Activated CD8-positive, alpha-beta memory T cell treated with anti-CD3 and anti-CD28 coated beads, Interleukin-2, amount 50 U/mL, for 48 hours (primary cell): ENCODE data around the gene CIAO3.
"Not testable (repeated sequence)": the region's sequence is repeated elsewhere in the genome, so short reads cannot be mapped to it uniquely, and the experiment has no call there.

Experiments used
- DNase-seq: peaks from one replicate; pipeline ENCODE4 v3.0.0-alpha.2; 2020

CIAO3 gene

GRCh38 chr16:708019-708418 is 32.8 kb downstream of the CIAO3 start:
- no peak for DNase-seq

- no peak for DNase-seq
Measured at GRCh38 chr16:707062-707538, 33.7 kb downstream of the CIAO3 start.

DNA sequence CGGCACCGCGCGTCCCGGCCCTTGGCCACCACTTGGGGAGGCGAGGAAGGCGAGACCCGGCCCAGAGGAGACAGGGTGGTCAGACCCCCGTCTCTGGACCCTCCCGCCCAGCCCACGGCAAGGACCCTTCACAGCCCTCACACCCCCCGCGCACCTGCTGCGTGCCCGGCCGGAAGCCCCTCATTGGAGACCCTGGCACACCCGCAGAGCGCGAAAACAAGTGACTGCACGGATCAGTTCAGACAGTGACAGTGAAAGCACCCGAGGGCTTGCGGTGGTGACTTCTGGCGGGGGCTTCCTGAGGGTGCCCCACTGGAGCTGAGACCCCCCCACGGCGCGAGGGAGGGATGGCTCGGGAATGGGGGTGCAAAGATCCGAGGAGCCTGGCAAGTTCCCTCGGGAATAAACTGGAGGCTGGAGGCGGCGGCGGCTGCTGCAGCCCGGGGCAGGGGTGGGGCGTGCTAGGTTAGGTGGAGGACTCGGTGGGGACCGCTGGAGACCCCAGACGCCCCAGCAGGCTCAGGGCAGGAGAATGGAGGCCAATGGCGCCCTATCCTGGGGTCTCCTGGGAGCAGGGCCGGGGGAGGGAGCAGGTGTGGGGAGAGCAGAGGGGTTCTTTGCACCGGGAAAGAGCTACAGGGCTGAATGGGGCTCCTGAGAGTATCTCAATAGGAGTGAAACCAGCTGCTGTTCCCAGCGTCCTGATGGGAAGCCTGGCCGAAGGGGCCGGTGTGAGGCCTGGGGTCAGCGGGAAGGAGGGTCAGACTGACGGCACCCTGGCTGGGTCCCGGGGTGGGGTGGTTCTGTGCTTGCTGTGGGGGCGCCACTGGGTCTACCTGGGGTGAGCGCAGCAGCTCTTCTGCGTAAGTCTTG is 34.4 kb downstream of the CIAO3 start:
- no peak for DNase-seq

GRCh38 chr16:705431-706188 is 35.2 kb downstream of the CIAO3 start, which contains the start of gene FBXL16:
TSS of gene FBXL16 (minus strand) at chr16:705801. CDS start at chr16:697405, 8,396 bp downstream.
- DNase-seq: no peak

DNA sequence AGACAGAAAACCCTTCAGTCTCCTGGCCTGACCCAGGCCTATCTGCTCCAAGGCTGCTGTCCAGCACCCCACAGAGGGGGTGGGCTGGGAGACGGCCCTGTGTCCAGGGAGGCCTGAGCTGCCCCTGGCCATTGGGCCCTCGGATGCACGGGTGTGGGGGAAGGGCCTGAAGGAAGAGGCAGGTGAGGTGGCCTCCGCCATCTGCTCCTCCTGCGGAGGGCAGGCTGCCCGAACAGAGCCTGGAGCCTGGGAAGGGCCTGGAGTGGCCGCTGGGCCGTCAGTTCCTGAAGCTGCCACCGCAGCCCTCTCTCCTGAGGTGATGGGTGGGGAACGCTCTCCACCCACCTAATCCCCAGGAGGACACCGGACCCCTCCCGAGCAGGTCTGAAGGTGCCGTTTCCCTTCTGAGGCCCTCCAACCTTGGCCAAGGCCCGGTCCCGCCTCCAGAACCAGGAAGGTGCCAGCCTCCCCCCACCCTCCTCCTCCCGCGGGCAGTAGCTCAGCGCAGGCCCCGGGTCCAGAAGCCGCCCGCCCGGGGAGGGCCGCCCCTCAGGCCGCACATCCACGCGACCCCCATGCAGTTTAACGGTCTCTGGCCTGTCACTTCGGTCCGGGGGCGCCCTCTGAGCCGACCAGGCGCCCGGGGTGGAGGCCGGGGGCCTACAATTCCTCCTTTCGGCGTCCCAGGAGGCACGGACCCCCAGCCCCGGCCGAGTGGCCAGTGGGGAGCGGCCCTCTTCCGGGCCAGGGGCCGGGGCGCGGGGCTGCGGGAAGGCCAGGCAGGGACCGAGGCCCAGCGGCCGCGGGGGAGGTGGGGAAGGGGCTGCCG is 36.0 kb downstream of the CIAO3 start:
- DNase-seq: no peak

- no peak for DNase-seq
Measured at GRCh38 chr16:704047-704446, 36.8 kb downstream of the CIAO3 start.

GRCh38 chr16:703406-703805 is 37.4 kb downstream of the CIAO3 start:
- DNase-seq: no peak

- no peak for DNase-seq
Measured at GRCh38 chr16:702341-702740, 38.5 kb downstream of the CIAO3 start.

DNA sequence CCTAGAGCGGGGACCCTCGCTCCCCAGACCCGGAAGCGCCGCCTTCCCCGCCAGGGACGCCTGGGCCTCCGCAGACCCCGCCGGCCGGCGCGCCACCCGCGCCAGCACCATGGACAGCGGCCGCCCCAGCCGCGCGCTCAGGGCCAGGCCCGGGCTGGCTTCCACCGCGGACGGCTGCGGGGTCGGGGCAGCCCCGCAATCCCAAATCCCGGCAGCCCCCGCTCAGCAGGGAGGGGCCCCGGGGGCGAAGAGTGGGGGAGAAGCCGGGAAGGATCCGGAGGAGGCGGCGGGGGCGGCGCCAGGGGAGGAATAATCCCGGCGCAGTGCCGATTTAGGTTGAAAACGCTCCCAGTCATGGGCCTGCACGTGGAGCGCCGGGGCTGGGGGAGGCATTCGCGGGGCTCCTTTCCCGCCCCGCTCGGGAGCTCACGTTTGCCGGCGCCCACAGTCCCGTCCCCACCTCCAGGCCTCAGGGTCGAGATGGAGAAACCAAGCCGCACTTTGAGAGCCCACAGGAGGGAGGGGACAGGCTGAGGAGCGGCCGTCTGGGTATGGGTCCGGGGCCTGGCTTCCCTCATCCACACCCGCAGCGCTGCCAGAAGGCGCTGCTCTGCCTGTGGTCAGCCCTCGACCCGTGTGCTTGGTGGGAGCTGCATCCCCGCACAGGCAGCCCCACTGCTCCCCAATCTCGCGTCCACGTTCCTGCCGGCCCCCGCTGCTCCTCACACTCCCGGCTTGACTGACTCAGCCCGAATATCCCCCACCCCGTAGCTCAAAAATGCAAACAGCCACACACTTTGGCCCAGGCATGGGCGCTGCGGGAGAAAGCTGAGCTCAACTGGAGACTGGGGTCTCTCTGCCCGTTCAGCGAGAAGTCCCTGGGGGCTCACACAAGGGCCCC is 39.9 kb downstream of the CIAO3 start:
- DNase-seq: peak; percentile 82

- no peak for DNase-seq
Measured at GRCh38 chr16:698911-699671, 41.7 kb downstream of the CIAO3 start.

DNA sequence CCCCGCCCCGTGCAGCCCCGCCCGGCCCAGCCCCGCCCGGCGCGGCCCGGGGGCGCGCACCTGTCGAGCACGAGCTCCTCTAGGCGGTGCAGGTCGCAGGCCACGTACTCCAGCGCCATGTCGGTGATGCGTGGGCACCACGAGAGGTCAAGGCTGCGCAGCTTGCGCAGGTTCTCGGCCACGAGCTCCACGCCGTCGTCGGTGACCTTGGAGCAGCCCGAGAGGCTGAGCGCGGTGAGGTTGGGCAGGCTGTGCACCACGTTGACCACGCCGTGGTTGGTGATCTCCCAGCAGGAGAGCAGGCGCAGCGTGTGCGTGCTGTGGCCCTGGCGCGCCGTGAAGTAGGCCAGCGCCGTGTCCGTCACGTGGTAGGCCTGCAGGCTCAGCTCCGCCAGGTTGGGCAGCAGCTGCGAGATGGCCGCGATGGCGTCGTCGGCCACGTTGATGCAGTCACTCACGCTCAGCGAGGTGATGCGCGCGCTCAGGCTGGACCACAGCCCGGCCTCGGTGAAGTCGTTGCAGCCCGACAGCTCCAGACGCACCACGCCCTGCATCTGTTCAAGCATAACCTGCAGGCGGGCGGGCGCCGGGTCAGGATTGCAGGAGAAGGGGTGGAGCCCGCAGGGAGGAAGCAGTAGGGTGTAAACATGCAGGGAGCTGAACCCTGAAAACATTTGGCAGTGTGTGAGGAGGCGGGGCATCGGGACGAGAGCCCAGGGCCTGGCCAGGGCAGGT is 45.3 kb downstream of the CIAO3 start:
- DNase-seq: peak; percentile 85

DNA sequence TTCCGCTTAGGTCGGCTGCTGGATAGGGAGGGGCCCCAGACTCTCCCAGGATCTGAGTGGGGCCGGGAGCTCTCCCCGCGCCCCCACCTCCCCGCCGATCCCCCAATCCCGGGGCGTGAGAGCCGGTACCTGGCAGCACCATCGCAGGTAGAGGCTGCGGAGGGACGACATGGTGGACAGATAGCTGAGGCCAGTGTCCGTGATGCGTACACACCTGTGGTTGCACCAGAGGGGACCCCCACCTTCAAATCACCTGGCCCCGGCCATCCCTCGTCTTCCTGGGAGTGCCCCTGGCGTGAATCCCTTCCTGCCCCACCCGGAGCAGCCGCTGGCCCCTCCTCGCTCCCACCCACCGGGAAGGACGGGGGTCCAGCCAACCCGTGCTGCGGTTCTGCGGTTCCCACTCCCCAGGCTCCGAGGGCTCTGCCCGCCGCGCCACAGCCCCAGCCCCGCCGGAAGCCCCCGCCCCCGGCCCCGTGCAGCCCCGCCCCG is 45.9 kb downstream of the CIAO3 start:
- no peak for DNase-seq

GRCh38 chr16:694187-694862 is 46.5 kb downstream of the CIAO3 start:
- no peak for DNase-seq

- DNase-seq: no peak
Measured at GRCh38 chr16:693766-694165, 47.0 kb downstream of the CIAO3 start.

DNA sequence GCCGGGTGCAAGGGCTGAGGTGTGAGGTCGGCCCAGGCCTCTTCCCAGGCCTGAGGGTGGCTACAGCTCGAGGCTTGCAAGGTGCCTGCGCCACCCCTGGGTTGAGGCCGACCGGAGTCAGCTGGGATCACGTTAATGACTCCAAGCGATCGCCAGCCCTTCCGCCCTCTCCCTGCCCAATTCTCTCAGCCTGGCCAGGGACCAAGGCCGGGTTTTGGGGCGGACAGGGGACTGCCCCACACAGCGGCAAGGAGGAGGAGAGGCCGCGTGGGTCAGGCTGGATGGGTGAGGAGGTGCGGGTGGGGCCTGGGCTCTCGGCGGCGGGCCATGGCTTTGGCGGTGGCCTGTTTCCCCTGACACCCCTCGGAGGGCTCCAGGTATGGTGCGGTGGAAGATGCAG is 47.4 kb downstream of the CIAO3 start:
- no peak for DNase-seq

- no peak for DNase-seq
Measured at GRCh38 chr16:692356-693108, 48.3 kb downstream of the CIAO3 start.

- DNase-seq: not testable (repeated sequence)
Measured at GRCh38 chr16:691242-691641, 49.6 kb downstream of the CIAO3 start.

DNA sequence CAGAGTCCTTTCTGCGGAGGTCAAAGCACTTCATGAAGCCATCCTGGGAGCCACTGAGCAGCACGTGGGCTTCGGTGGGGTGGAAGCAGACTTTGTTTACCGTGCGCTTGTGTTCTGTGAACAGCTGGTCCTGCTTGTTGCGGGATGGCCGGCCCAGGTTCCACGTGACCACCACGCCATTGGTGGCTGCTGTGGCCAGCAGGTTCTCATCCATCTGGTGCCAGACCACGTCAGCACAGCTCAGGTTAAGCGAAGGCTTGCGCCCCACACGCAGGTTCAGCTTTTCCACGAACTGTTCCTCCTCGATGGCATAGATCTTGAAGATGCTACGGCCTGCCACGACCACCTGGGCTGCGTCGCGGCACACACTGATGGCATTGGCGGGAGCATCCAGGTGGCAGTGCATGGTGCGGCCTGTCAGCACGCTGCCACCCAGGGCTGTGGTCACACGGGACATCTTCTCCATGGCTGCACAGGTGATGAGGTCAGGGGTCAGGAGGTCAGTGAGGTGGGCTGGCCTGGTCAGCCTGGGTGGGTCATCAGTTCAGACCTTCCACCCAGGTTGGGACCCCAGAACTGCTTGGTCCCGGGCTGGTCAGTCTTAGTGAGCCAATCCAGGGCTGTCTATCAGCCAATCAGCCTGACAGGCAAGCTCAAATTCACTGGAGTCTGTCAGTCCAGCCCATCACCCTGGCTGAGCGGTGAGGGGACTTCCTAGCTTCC is 51.5 kb downstream of the CIAO3 start:
- no peak for DNase-seq
